ENCODE results near the gene CALCOCO1. TPM values are rescaled to one million over a fixed set of nuclear protein-coding genes. Genes with fewer than 3 reads are reported as not detected.

CALCOCO1 gene
- total RNA-seq, 3 donors from 2014 or later (not counting 1 experiment from before 2014, with no cell fraction given): 215 to 256 (median 226) TPM

DNA sequence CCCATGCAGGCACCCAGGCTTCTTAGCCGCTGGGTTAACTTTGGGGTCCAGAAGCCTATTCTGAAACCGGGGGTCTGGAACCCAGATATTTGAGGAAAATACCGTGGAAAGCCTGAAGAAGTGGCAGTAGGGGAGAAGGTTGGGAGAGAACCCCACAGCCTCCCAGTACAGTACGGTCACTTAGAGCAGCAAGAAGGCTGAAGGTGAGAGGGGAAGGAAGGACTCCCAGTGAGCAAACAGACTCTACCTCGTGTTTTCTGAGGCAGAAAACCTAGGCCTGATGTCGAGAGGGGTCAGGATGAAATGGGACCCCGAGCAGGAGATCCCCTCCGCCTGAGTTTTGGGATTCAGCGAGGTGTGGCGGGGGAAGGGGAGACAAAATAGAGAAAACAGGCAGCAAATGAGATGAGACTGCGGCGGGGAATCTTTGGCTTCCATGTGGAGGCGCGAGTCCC lies 10.7 kb upstream of the CALCOCO1 start:
- Histone ChIP-seq H3K36me3 (ENCODE audit: control insufficient read depth, insufficient read depth, low read length) (no peaks in the 10 kb centered on the region), H3K9me3 (ENCODE audit: control insufficient read depth, insufficient read depth, low read length) (no peaks in the 10 kb centered on the region), H3K4me1 (ENCODE audit: control insufficient read depth, insufficient read depth, low read length) (peaks cover 21% of the 10 kb centered on the region), H3K4me3 (ENCODE audit: low read length) (no peak overlapping the region), H3K27me3 (ENCODE audit: control insufficient read depth, insufficient read depth, low read length) (peaks cover 55% of the 10 kb centered on the region), H3K27ac (ENCODE audit: low read length) (no peak overlapping the region)
- H3K27me3 Mint-ChIP-seq (ENCODE audit: low read depth in 2 of 2): peaks cover 63 to 70% of the 10 kb centered on the region in 2 donors
- peaks cover 12 to 23% of the 10 kb centered on the region in 2 donors for H3K4me1 Mint-ChIP-seq
- 42% methylated on average over 14 of the region's 14 CpGs for WGBS (ENCODE audit: insufficient coverage)
- no peak overlapping the region for H3K27ac Mint-ChIP-seq
- DNase-seq (no peak), ATAC-seq (no peak)
- no peaks in the 10 kb centered on the region for H3K36me3 Mint-ChIP-seq
- no peaks in the 10 kb centered on the region for H3K9me3 Mint-ChIP-seq
- TF ChIP-seq, protein P1, sequence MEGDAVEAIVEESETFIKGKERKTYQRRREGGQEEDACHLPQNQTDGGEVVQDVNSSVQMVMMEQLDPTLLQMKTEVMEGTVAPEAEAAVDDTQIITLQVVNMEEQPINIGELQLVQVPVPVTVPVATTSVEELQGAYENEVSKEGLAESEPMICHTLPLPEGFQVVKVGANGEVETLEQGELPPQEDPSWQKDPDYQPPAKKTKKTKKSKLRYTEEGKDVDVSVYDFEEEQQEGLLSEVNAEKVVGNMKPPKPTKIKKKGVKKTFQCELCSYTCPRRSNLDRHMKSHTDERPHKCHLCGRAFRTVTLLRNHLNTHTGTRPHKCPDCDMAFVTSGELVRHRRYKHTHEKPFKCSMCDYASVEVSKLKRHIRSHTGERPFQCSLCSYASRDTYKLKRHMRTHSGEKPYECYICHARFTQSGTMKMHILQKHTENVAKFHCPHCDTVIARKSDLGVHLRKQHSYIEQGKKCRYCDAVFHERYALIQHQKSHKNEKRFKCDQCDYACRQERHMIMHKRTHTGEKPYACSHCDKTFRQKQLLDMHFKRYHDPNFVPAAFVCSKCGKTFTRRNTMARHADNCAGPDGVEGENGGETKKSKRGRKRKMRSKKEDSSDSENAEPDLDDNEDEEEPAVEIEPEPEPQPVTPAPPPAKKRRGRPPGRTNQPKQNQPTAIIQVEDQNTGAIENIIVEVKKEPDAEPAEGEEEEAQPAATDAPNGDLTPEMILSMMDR (IDR thresholded peaks at IDR 0.05): no peak
- H3K4me3 Mint-ChIP-seq: peak overlapping the region; percentile 41
- intact Hi-C loops (cut with micrococcal nuclease): no loop called here

DNA sequence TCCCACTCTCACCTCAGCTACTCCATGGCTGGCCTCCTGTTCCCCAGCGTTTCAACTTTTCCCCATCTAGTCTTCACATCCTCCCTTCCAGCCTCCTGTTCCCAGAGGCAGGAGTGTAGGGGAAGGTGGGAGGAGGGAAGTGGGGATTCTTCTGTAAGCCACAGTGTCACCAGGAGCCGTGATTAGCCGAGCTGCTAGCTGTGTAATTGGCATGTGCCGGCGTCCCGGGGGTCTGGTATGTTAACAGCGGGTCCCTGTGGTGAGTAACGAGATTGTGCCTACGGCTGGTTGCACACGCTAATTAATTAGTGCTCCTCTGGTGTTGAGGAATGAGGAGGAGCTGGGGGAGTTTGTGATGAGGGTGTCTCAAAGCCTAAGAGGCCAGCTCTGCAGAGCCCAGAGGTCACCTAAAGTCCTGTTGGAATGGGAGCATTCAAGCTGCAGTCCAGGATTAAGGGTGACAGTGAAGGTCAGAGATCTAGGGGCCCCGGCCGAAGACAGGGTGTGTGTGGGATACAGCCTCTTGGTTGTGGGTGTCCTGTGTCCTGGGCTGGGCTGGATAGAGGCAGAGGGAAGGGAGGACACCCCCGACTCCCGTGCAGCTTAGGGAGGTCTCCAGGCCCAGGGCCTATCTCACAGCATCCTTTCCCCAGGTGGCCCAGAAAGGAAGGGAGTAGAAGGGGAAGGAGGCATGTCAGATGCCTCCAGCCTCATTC lies 10.0 kb upstream of the CALCOCO1 start:
- Histone ChIP-seq H3K36me3 (ENCODE audit: control insufficient read depth, insufficient read depth, low read length) (no peaks in the 10 kb centered on the region), H3K27me3 (ENCODE audit: control insufficient read depth, insufficient read depth, low read length) (peaks cover 49% of the 10 kb centered on the region), H3K4me1 (ENCODE audit: control insufficient read depth, insufficient read depth, low read length) (peaks cover 21% of the 10 kb centered on the region), H3K27ac (ENCODE audit: low read length) (no peak overlapping the region), H3K4me3 (ENCODE audit: low read length) (no peak overlapping the region), H3K9me3 (ENCODE audit: control insufficient read depth, insufficient read depth, low read length) (no peaks in the 10 kb centered on the region)
- H3K9me3 Mint-ChIP-seq: no peaks in the 10 kb centered on the region
- no peak overlapping the region for H3K27ac Mint-ChIP-seq
- intact Hi-C loops (cut with micrococcal nuclease): no loop called here
- H3K27me3 Mint-ChIP-seq (ENCODE audit: low read depth in 2 of 2): peaks cover 62 to 66% of the 10 kb centered on the region in 2 donors
- DNase-seq: no peak
- WGBS (ENCODE audit: insufficient coverage): 76% methylated on average over 12 of the region's 14 CpGs
- ATAC-seq: no peak
- H3K4me1 Mint-ChIP-seq: peaks cover 12 to 21% of the 10 kb centered on the region in 2 donors
- TF ChIP-seq, protein P1 (IDR thresholded peaks at IDR 0.05): no peak
- H3K36me3 Mint-ChIP-seq: no peaks in the 10 kb centered on the region
- no peak overlapping the region for H3K4me3 Mint-ChIP-seq

DNA sequence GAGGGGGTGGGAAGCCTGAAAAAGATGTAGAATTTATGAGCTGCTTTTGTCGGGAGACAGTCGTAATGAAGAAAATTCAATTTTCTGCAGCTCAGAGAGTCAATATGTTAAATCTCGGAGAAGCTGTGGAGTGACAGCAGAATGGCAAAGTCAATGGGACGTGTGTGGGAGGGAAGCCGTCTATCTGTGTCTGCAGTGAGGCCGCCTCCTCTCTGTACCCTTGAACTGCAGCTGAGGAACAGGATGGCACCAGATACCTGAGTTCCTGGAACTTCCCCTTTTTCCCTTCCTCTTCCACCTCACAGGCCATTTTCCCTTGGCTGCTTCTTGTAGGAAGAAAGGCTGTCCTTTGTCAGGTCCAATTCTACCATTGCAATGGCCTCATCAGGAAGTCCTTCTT lies 9.3 kb upstream of the CALCOCO1 start:
- H3K36me3 ChIP-seq (ENCODE audit: control insufficient read depth, insufficient read depth, low read length): no peaks in the 10 kb centered on the region
- Mint-ChIP-seq H3K36me3 (no peaks in the 10 kb centered on the region), H3K27me3 (ENCODE audit: low read depth in 2 of 2) (peaks cover 57 to 67% of the 10 kb centered on the region in 2 donors), H3K4me3 (no peak overlapping the region), H3K27ac (no peak overlapping the region), H3K9me3 (no peaks in the 10 kb centered on the region), H3K4me1 (peaks cover 12 to 21% of the 10 kb centered on the region in 2 donors)
- no peak overlapping the region for H3K4me3 ChIP-seq (ENCODE audit: low read length)
- ATAC-seq (no peak), DNase-seq (no peak)
- WGBS (ENCODE audit: insufficient coverage): 79% methylated on average over 6 of the region's 6 CpGs
- H3K9me3 ChIP-seq (ENCODE audit: control insufficient read depth, insufficient read depth, low read length): no peaks in the 10 kb centered on the region
- intact Hi-C loops (cut with micrococcal nuclease): no loop called here
- TF ChIP-seq, protein P1 (IDR thresholded peaks at IDR 0.05): no peak
- H3K27ac ChIP-seq (ENCODE audit: low read length): no peak overlapping the region
- peaks cover 21% of the 10 kb centered on the region for H3K4me1 ChIP-seq (ENCODE audit: control insufficient read depth, insufficient read depth, low read length)
- H3K27me3 ChIP-seq (ENCODE audit: control insufficient read depth, insufficient read depth, low read length): peaks cover 49% of the 10 kb centered on the region

Measured in natural killer cell (primary cell).